ENCODE data around the gene CLECL1. TPM values are rescaled to one million over a fixed set of nuclear protein-coding genes. Genes with fewer than 3 reads are reported as not detected.
"Not testable (repeated sequence)": the region's sequence is repeated elsewhere in the genome, so short reads cannot be mapped to it uniquely, and the experiment has no call there.

The CLECL1 gene
- total RNA-seq, 2 experiments from 2014 or later = 1.3 to 1.6 TPM

- Mint-ChIP-seq H3K4me3 (peak overlapping the region; percentile 36), H3K36me3 (ENCODE audit: low read depth) (peaks cover 34% of the 10 kb centered on the region), H3K27ac (peak overlapping the region; percentile 85), H3K9me3 (ENCODE audit: insufficient read depth) (peaks cover 19% of the 10 kb centered on the region), H3K4me1 (ENCODE audit: low read depth) (peaks cover 65% of the 10 kb centered on the region)
- ATAC-seq; DNase-seq; H3K27me3 Mint-ChIP-seq (ENCODE audit: low read depth): not testable (repeated sequence)
- ChIA-PET POLR2A (interaction anchor here (0.7 to 1.2 kb wide), 3 partner anchors 13 to 69 kb away, joined by 3 to 5 read pairs (median 4); partner anchors contain the start of gene CLEC2D), CTCF (interaction anchor here (1.1 to 4.6 kb wide), 3 partner anchors 9 to 59 kb away, joined by 3 to 45 read pairs (median 5); no protein-coding TSS in a partner anchor)
Observed at GRCh38 chr12:9738905-9739304, 6.0 kb upstream of the CLECL1 start.

GRCh38 chr12:9736936-9737705 lies 4.2 kb upstream of the CLECL1 start:
- ATAC-seq (peak; percentile 13), DNase-seq (no peak)
- ChIA-PET POLR2A (interaction anchor here (1.0 to 1.4 kb wide), 3 partner anchors 21 to 90 kb away, joined by 3 to 4 read pairs (median 3); partner anchors contain the start of gene CLEC2D), CTCF (interaction anchor here (1.6 to 1.7 kb wide), 2 partner anchors 29 to 61 kb away, joined by 3 to 4 read pairs; no protein-coding TSS in a partner anchor)
- Mint-ChIP-seq H3K9me3 (ENCODE audit: insufficient read depth) (peaks cover 27% of the 10 kb centered on the region), H3K4me1 (ENCODE audit: low read depth) (peaks cover 62% of the 10 kb centered on the region), H3K27ac (peak overlapping the region; percentile 85), H3K4me3 (peak overlapping the region; percentile 53), H3K27me3 (ENCODE audit: low read depth) (no peaks in the 10 kb centered on the region), H3K36me3 (ENCODE audit: low read depth) (peaks cover 41% of the 10 kb centered on the region)

DNA sequence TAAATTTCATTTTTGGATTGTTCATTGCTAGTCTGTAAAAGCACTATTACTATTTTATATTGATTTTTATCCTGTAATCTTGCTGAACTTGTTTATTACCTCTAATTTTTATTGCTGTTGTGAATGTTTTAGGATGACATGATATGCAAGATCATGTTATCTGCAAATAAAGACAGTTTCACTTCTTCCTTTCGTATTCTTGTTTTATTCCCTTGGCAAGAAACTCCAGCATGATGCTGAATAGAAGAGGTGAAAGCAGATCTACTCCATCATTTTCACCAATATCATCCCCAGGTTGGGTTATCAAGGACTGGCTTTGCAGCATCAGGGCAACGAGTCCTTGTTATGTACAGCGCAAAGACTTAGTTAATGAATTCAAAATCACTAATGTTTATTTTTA lies 2.7 kb upstream of the CLECL1 start:
- POLR2A ChIA-PET = no interaction called here
- Mint-ChIP-seq H3K9me3 (ENCODE audit: insufficient read depth) (peaks cover 26% of the 10 kb centered on the region), H3K36me3 (ENCODE audit: low read depth) (peaks cover 39% of the 10 kb centered on the region), H3K27me3 (ENCODE audit: low read depth) (no peaks in the 10 kb centered on the region), H3K4me1 (ENCODE audit: low read depth) (peaks cover 66% of the 10 kb centered on the region), H3K4me3 (no peak overlapping the region), H3K27ac (no peak overlapping the region)
- ATAC-seq (no peak), DNase-seq (no peak)
- CTCF ChIA-PET = no interaction called here

GRCh38 chr12:9731797-9732196 lies 1.1 kb downstream of the CLECL1 start:
- peaks cover 49% of the 10 kb centered on the region for H3K4me1 Mint-ChIP-seq (ENCODE audit: low read depth)
- CTCF ChIA-PET = interaction anchor here (0.6 to 4.9 kb wide), 4 partner anchors 11 to 98 kb away, joined by 3 to 43 read pairs (median 7); no protein-coding TSS in a partner anchor
- POLR2A ChIA-PET = interaction anchor here (0.5 to 2.1 kb wide), 4 partner anchors 29 to 84 kb away, joined by 3 to 7 read pairs (median 4); partner anchors contain the start of genes CD69 and CLEC2D
- peaks cover 20% of the 10 kb centered on the region for H3K36me3 Mint-ChIP-seq (ENCODE audit: low read depth)
- H3K9me3 Mint-ChIP-seq (ENCODE audit: insufficient read depth) = peaks cover 18% of the 10 kb centered on the region
- DNase-seq = no peak
- peak overlapping the region; percentile 76 for H3K4me3 Mint-ChIP-seq
- ATAC-seq = peak; percentile 70
- H3K27me3 Mint-ChIP-seq (ENCODE audit: low read depth) = no peaks in the 10 kb centered on the region
- peak overlapping the region; percentile 34 for H3K27ac Mint-ChIP-seq

GRCh38 chr12:9731393-9731792 lies 1.5 kb downstream of the CLECL1 start:
- H3K9me3 Mint-ChIP-seq (ENCODE audit: insufficient read depth) = peaks cover 18% of the 10 kb centered on the region
- H3K4me1 Mint-ChIP-seq (ENCODE audit: low read depth) = peaks cover 45% of the 10 kb centered on the region
- H3K27ac Mint-ChIP-seq = peak overlapping the region; percentile 34
- ChIA-PET POLR2A (interaction anchor here (0.5 to 2.1 kb wide), 6 partner anchors 9 to 83 kb away, joined by 3 to 8 read pairs (median 4); partner anchors contain the start of genes CD69 and CLEC2D), CTCF (interaction anchor here (0.6 to 4.9 kb wide), 4 partner anchors 11 to 359 kb away, joined by 3 to 43 read pairs (median 7); no protein-coding TSS in a partner anchor)
- ATAC-seq = no peak
- peaks cover 17% of the 10 kb centered on the region for H3K36me3 Mint-ChIP-seq (ENCODE audit: low read depth)
- DNase-seq = no peak
- no peaks in the 10 kb centered on the region for H3K27me3 Mint-ChIP-seq (ENCODE audit: low read depth)
- peak overlapping the region; percentile 76 for H3K4me3 Mint-ChIP-seq

- peaks cover 42% of the 10 kb centered on the region for H3K4me1 Mint-ChIP-seq (ENCODE audit: low read depth)
- no peak overlapping the region for H3K4me3 Mint-ChIP-seq
- ATAC-seq (no peak), DNase-seq (no peak)
- H3K9me3 Mint-ChIP-seq (ENCODE audit: insufficient read depth) = peaks cover 16% of the 10 kb centered on the region
- ChIA-PET POLR2A (interaction anchor here (0.9 to 2.0 kb wide), 4 partner anchors 10 to 57 kb away, joined by 3 to 8 read pairs (median 6); partner anchors contain the start of gene CD69), CTCF (interaction anchor here (0.9 to 4.9 kb wide), 6 partner anchors 8 to 262 kb away, joined by 3 to 43 read pairs (median 6); no protein-coding TSS in a partner anchor)
- H3K27me3 Mint-ChIP-seq (ENCODE audit: low read depth) = no peaks in the 10 kb centered on the region
- peaks cover 13% of the 10 kb centered on the region for H3K36me3 Mint-ChIP-seq (ENCODE audit: low read depth)
- no peak overlapping the region for H3K27ac Mint-ChIP-seq
Observed at GRCh38 chr12:9730591-9730990, 2.3 kb downstream of the CLECL1 start.

DNA sequence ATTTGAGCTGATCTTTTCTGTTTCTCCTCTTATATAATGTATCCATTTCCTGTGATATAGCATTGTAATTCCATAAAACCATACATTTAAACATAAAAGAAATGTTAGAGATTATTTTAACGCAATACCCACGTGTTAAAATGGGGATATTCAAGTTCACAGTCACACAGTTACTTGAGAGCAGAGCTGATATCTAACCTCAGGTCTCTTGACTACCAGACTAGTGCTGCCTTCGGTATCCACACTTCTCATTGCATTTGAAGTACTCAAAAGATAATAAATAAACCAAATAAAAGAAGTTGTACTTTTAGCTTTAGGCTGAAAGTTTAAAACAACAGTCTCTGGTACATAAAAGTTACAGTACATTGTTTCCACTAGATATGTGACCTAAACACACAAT lies 2.9 kb downstream of the CLECL1 start:
- ChIA-PET CTCF (interaction anchor here (0.9 to 4.9 kb wide), 6 partner anchors 9 to 262 kb away, joined by 3 to 43 read pairs (median 4); no protein-coding TSS in a partner anchor), POLR2A (interaction anchor here (0.6 to 2.0 kb wide), 6 partner anchors 10 to 82 kb away, joined by 4 to 8 read pairs (median 5); partner anchors contain the start of gene CD69)
- H3K27me3 Mint-ChIP-seq (ENCODE audit: low read depth) = no peaks in the 10 kb centered on the region
- ATAC-seq (no peak), DNase-seq (no peak)
- H3K4me1 Mint-ChIP-seq (ENCODE audit: low read depth) = peaks cover 42% of the 10 kb centered on the region
- no peak overlapping the region for H3K4me3 Mint-ChIP-seq
- peaks cover 15% of the 10 kb centered on the region for H3K9me3 Mint-ChIP-seq (ENCODE audit: insufficient read depth)
- H3K36me3 Mint-ChIP-seq (ENCODE audit: low read depth) = peaks cover 13% of the 10 kb centered on the region
- H3K27ac Mint-ChIP-seq = no peak overlapping the region

- H3K27ac Mint-ChIP-seq = no peak overlapping the region
- H3K36me3 Mint-ChIP-seq (ENCODE audit: low read depth) = peaks cover 17% of the 10 kb centered on the region
- no peak overlapping the region for H3K4me3 Mint-ChIP-seq
- no peak for DNase-seq
- no peak for ATAC-seq
- POLR2A ChIA-PET = interaction anchor here (1.2 to 1.5 kb wide), 2 partner anchors 21 to 55 kb away, joined by 5 to 8 read pairs; no protein-coding TSS in a partner anchor
- peaks cover 42% of the 10 kb centered on the region for H3K4me1 Mint-ChIP-seq (ENCODE audit: low read depth)
- CTCF ChIA-PET = interaction anchor here (4.9 kb wide), 1 partner anchor 21 kb away, joined by 43 read pairs; no protein-coding TSS in a partner anchor
- peaks cover 12% of the 10 kb centered on the region for H3K9me3 Mint-ChIP-seq (ENCODE audit: insufficient read depth)
- H3K27me3 Mint-ChIP-seq (ENCODE audit: low read depth) = no peaks in the 10 kb centered on the region
Observed at GRCh38 chr12:9729082-9729481, 3.8 kb downstream of the CLECL1 start.

DNA sequence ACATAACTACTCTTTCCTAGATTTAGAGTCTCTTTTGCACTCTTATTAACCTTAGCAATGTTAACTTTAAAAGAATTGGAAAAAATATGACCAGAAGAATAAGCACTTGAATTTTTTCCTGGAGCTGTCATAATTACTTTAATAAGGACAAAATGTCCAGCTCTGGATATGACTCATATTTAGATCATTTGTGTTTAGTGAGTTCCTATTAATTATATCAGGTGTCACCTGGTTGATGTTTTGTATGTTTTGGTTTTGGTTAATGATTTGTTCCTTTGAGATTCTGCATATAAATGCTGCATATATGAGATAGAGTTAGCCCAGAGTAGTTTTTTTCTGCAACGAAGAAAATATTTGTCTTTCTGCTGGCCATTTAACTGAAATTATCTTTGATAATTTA lies 5.1 kb downstream of the CLECL1 start:
- DNase-seq = no peak
- H3K27me3 Mint-ChIP-seq (ENCODE audit: low read depth) = no peaks in the 10 kb centered on the region
- H3K4me3 Mint-ChIP-seq = no peak overlapping the region
- peaks cover 7% of the 10 kb centered on the region for H3K9me3 Mint-ChIP-seq (ENCODE audit: insufficient read depth)
- ATAC-seq = no peak
- CTCF ChIA-PET = no interaction called here
- peaks cover 35% of the 10 kb centered on the region for H3K4me1 Mint-ChIP-seq (ENCODE audit: low read depth)
- no peak overlapping the region for H3K27ac Mint-ChIP-seq
- peaks cover 15% of the 10 kb centered on the region for H3K36me3 Mint-ChIP-seq (ENCODE audit: low read depth)
- POLR2A ChIA-PET = interaction anchor here (0.7 kb wide), 1 partner anchor 122 kb away, joined by 3 read pairs; no protein-coding TSS in a partner anchor

DNA sequence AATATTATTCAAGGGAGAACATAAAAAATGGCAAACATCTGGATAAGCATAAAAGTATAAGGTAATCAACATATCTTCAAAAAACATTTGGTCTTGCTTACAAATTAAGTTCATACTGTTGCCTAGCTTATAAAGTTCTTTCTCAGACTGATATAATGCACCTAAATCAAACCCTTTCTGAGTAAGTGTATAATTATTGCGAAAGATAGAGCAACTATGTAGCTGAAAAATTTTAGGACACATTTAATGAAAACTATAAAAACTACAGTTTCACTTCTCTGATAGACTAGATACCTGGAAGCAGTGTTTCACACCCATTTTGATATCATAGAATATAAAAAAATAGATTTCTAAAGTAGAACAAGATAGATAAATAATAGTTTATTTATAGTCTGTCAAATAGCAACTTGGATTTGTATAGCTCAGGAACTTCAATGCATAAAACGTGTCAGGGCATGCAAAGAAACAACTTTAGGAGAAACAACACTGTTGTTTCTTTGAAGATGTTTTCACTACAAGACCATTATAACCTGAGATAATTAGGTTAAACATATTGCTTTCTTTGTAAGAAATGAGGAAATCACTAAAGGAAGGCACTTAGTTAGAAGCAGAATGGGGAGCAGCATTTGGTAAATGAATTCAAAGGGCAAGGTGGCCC lies 7.6 kb downstream of the CLECL1 start:
- no peak overlapping the region for H3K4me3 Mint-ChIP-seq
- POLR2A ChIA-PET = interaction anchor here (1.0 to 1.4 kb wide), 3 partner anchors 15 to 77 kb away, joined by 3 to 4 read pairs (median 4); no protein-coding TSS in a partner anchor
- H3K27me3 Mint-ChIP-seq (ENCODE audit: low read depth) = no peaks in the 10 kb centered on the region

DNA sequence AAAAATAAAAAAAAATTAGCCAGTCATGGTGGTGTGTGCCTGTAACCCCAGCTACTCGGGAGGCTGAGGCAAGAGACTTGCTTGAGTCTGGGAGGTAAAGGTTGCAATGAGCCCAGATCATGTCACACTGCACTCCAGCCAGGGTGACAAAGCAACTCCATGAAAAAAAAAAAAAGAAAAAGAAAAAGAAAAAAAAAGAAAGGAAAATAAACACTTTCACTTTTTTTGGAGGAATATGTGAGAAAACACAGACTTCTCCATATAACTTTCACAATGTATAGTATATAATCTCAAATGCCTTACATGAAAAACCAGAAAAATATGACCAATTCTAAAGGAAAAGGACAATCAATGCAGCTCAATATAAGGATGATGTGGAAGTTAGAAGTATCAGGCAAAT lies 8.9 kb downstream of the CLECL1 start:
- H3K36me3 Mint-ChIP-seq (ENCODE audit: low read depth) = peaks cover 18% of the 10 kb centered on the region
- no peak overlapping the region for H3K4me3 Mint-ChIP-seq
- H3K4me1 Mint-ChIP-seq (ENCODE audit: low read depth) = peaks cover 26% of the 10 kb centered on the region
- ATAC-seq (no peak), DNase-seq (no peak)
- no peaks in the 10 kb centered on the region for H3K27me3 Mint-ChIP-seq (ENCODE audit: low read depth)
- ChIA-PET CTCF (interaction anchor here (0.9 to 1.7 kb wide), 4 partner anchors 16 to 73 kb away, joined by 3 to 17 read pairs (median 4); no protein-coding TSS in a partner anchor), POLR2A (no interaction called here)
- peaks cover 4% of the 10 kb centered on the region for H3K9me3 Mint-ChIP-seq (ENCODE audit: insufficient read depth)
- no peak overlapping the region for H3K27ac Mint-ChIP-seq

More for the DNA sequence above, 7.6 kb downstream of the CLECL1 start:
- peaks cover 26% of the 10 kb centered on the region for H3K4me1 Mint-ChIP-seq (ENCODE audit: low read depth)
- CTCF ChIA-PET = interaction anchor here (0.9 to 2.5 kb wide), 6 partner anchors 10 to 72 kb away, joined by 3 to 17 read pairs (median 4); no protein-coding TSS in a partner anchor
- ATAC-seq (no peak), DNase-seq (no peak)
- H3K27ac Mint-ChIP-seq = no peak overlapping the region
- H3K9me3 Mint-ChIP-seq (ENCODE audit: insufficient read depth) = peaks cover 4% of the 10 kb centered on the region
- H3K36me3 Mint-ChIP-seq (ENCODE audit: low read depth) = peaks cover 18% of the 10 kb centered on the region
